GM12878 (cell line): ENCODE measurements around the gene ZNF736.
"Not testable (repeated sequence)": the region's sequence is repeated elsewhere in the genome, so short reads cannot be mapped to it uniquely, and the experiment has no call there.

Experiments used
- ATF3 ChIP-seq: IDR thresholded peaks from 2 replicates; pipeline ENCODE4 v1.6.1; 2011; ENCODE audit warnings: low read depth, mild to moderate bottlenecking, low read length, moderate library complexity, borderline replicate concordance; ENCODE audit errors: extremely low read depth
- BHLHE40 ChIP-seq, 2 experiments: fragments of 450-650 bp in 1 of 2; IDR thresholded peaks; 2 replicates each; pipeline ENCODE4 v1.6.1; 2011 to 2017; ENCODE audit warnings: low read depth in 2 of 2, borderline replicate concordance in 1 of 2, improper control_type of control experiment in 1 of 2, low read length in 1 of 2, mild to moderate bottlenecking in 1 of 2
- BMI1 ChIP-seq: fragments of 450-650 bp; IDR thresholded peaks from 2 replicates; pipeline ENCODE4 v1.6.1; 2016; ENCODE audit warnings: mild to moderate bottlenecking, moderate library complexity, borderline replicate concordance
- CEBPZ ChIP-seq: fragments of 150-350 bp; IDR thresholded peaks from 2 replicates; pipeline ENCODE4 v1.6.1; 2016; ENCODE audit warnings: low read depth, low read length
- CTCF ChIP-seq, 3 experiments: IDR thresholded peaks in 2 of 3; conservative IDR thresholded peaks in 1 of 3; 2 replicates each; pipeline ENCODE4 v1.5.1; 2011; ENCODE audit warnings: low read depth in 3 of 3, low read length in 3 of 3, mild to moderate bottlenecking in 3 of 3, control low read depth in 2 of 3, moderate library complexity in 2 of 3, inconsistent platforms in 1 of 3, mixed read lengths in 1 of 3; ENCODE audit not compliant: control insufficient read depth in 2 of 3, insufficient read depth in 1 of 3; ENCODE audit errors: extremely low read depth in 1 of 3
- EED ChIP-seq: sonication (generic); IDR thresholded peaks from 2 replicates; pipeline ENCODE4 v1.6.1; 2016; ENCODE audit warnings: antibody characterized with exemption, low read depth
- EP300 ChIP-seq, 2 experiments: fragments of 150-350 bp in 1 of 2; IDR thresholded peaks; 2 replicates each; pipeline ENCODE4 v1.6.1; 2011 to 2012; ENCODE audit warnings: low read depth in 2 of 2, low read length in 2 of 2, borderline replicate concordance in 1 of 2, improper control_type of control experiment in 1 of 2, inconsistent platforms in 1 of 2; ENCODE audit not compliant: control insufficient read depth in 1 of 2
- MEF2B ChIP-seq: fragments of 450-650 bp; IDR thresholded peaks from 2 replicates; pipeline ENCODE4 v1.6.1; 2018; ENCODE audit warnings: mild to moderate bottlenecking, moderate library complexity; ENCODE audit not compliant: partially characterized antibody, poor library complexity, severe bottlenecking
- MYB ChIP-seq: fragments of 150-350 bp; IDR thresholded peaks from 2 replicates; pipeline ENCODE4 v1.6.1; 2014; ENCODE audit warnings: mild to moderate bottlenecking, low read depth, low read length, borderline replicate concordance
- POLR2A ChIP-seq: IDR thresholded peaks from 2 replicates; pipeline ENCODE4 v1.6.1; 2011; ENCODE audit warnings: low read depth, mild to moderate bottlenecking, low read length
- POLR2AphosphoS5 ChIP-seq: IDR thresholded peaks from 2 replicates; pipeline ENCODE4 v1.6.1; 2011; ENCODE audit warnings: mild to moderate bottlenecking, low read length, inconsistent platforms
- RFX5 ChIP-seq: IDR thresholded peaks from 2 replicates; pipeline ENCODE4 v1.6.1; 2011; ENCODE audit warnings: low read depth, low read length, improper control_type of control experiment
- SP1 ChIP-seq: IDR thresholded peaks from one replicate; pipeline ENCODE4 v1.6.1; 2011; ENCODE audit warnings: low read depth, low read length
- STAT3 ChIP-seq: IDR thresholded peaks from 2 replicates; pipeline ENCODE4 v1.6.1; 2011; ENCODE audit warnings: low read depth, low read length, improper control_type of control experiment

- TF ChIP-seq POLR2A; ATF3; STAT3; CTCF (IDR thresholded peaks at IDR 0.05 in 2 of 3, conservative IDR thresholded peaks at IDR 0.05 in 1 of 3; ENCODE audit: control insufficient read depth in 2 of 3, extremely low read depth in 1 of 3, insufficient read depth in 1 of 3, low read depth in 3 of 3, low read length in 3 of 3); EP300 (IDR thresholded peaks at IDR 0.05; ENCODE audit: borderline replicate concordance in 1 of 2, control insufficient read depth in 1 of 2, low read depth in 2 of 2, low read length in 2 of 2); MEF2B; BHLHE40 (IDR thresholded peaks at IDR 0.05; ENCODE audit: borderline replicate concordance in 1 of 2, low read depth in 2 of 2, low read length in 1 of 2); POLR2AphosphoS5; CEBPZ; MYB; EED; BMI1; SP1; RFX5: not testable (repeated sequence)
These were observed 35.0 kb downstream of the ZNF736 start for GRCh38 chr7:64348713-64349210.
